Liver (tissue), 9 donors: ENCODE measurements around the gene LRRC55. TPM values are rescaled to one million over a fixed set of nuclear protein-coding genes. Genes with fewer than 3 reads are reported as not detected.
A peak's percentile ranks its signal among the peaks of the same experiment; 100 is the strongest.

Experiments used
- DNase-seq: peaks from one replicate; pipeline ENCODE4 v3.0.0-alpha.2; 2017; ENCODE audit warnings: low spot score
- H3K27ac ChIP-seq, 2 donors: one replicate each; pipeline ENCODE4 v1.7.0; 2013; ENCODE audit warnings: inconsistent platforms in 2 of 2, low read length in 2 of 2, control low read depth in 1 of 2, low read depth in 1 of 2, mild to moderate bottlenecking in 1 of 2
- H3K27me3 ChIP-seq, 4 donors: one replicate each; pipeline versions ENCODE4 v1.6.1 to v1.7.0; 2013; ENCODE audit warnings: low read length in 3 of 4, inconsistent platforms in 1 of 4, mild to moderate bottlenecking in 1 of 4, moderate library complexity in 1 of 4; ENCODE audit not compliant: control insufficient read depth in 4 of 4, insufficient read depth in 4 of 4
- H3K36me3 ChIP-seq, 4 donors: one replicate each; pipeline versions ENCODE4 v1.6.1 to v1.7.0; 2013; ENCODE audit warnings: low read length in 3 of 4, mild to moderate bottlenecking in 3 of 4, low read depth in 1 of 4, moderate library complexity in 1 of 4; ENCODE audit not compliant: control insufficient read depth in 4 of 4, insufficient read depth in 3 of 4
- H3K4me1 ChIP-seq, 4 donors: one replicate each; pipeline versions ENCODE4 v1.6.1 to v1.7.0; 2013; ENCODE audit warnings: low read length in 3 of 4, mild to moderate bottlenecking in 3 of 4, moderate library complexity in 1 of 4; ENCODE audit not compliant: control insufficient read depth in 4 of 4, insufficient read depth in 4 of 4
- H3K4me3 ChIP-seq, 3 donors: one replicate each; pipeline versions ENCODE4 v1.6.1 to v1.7.0; 2013; ENCODE audit warnings: low read length in 3 of 3, control low read depth in 1 of 3, low read depth in 1 of 3, mild to moderate bottlenecking in 1 of 3
- H3K9ac ChIP-seq, 2 donors: one replicate each; pipeline ENCODE4 v1.7.0; 2013; ENCODE audit warnings: low read length in 2 of 2, mild to moderate bottlenecking in 2 of 2, moderate library complexity in 2 of 2, control low read depth in 1 of 2, low read depth in 1 of 2
- H3K9me3 ChIP-seq, 4 donors: one replicate each; pipeline versions ENCODE4 v1.6.1 to v1.7.0; 2013; ENCODE audit warnings: low read length in 3 of 4; ENCODE audit not compliant: control insufficient read depth in 4 of 4
- CTCF ChIP-seq: fragments of 150-350 bp; IDR thresholded peaks from 2 replicates; pipeline ENCODE4 v1.5.1; 2017; ENCODE audit warnings: improper control_type of control experiment, low read depth, low read length; ENCODE audit not compliant: missing input control
- EGR1 ChIP-seq, 2 donors: IDR thresholded peaks; 2 replicates each; pipeline ENCODE4 v1.6.1; 2016 to 2018; ENCODE audit warnings: antibody characterized with exemption in 2 of 2, low read depth in 2 of 2
- FOXA1 ChIP-seq: IDR thresholded peaks from 2 replicates; pipeline ENCODE4 v1.6.1; 2016; ENCODE audit warnings: antibody characterized with exemption
- FOXA2 ChIP-seq: IDR thresholded peaks from 2 replicates; pipeline ENCODE4 v1.6.1; 2016; ENCODE audit warnings: antibody characterized with exemption
- GABPA ChIP-seq, 2 donors: IDR thresholded peaks in 1 of 2; conservative IDR thresholded peaks in 1 of 2; 2 replicates each; pipeline ENCODE4 v1.6.1; 2016; ENCODE audit warnings: antibody characterized with exemption in 2 of 2, mild to moderate bottlenecking in 1 of 2, moderate library complexity in 1 of 2
- HNF4A ChIP-seq, 2 donors: conservative IDR thresholded peaks; 2 replicates each; pipeline ENCODE4 v1.6.1; 2016; ENCODE audit warnings: antibody characterized with exemption in 2 of 2, mild to moderate bottlenecking in 2 of 2
- HNF4G ChIP-seq: IDR thresholded peaks from 2 replicates; pipeline ENCODE4 v1.6.1; 2016; ENCODE audit warnings: antibody characterized with exemption
- JUND ChIP-seq, 2 donors: IDR thresholded peaks; 2 replicates each; pipeline ENCODE4 v1.6.1; 2016; ENCODE audit warnings: antibody characterized with exemption in 2 of 2
- MAX ChIP-seq: IDR thresholded peaks from 2 replicates; pipeline ENCODE4 v1.6.1; 2016; ENCODE audit warnings: antibody characterized with exemption
- NR2F2 ChIP-seq: IDR thresholded peaks from 2 replicates; pipeline ENCODE4 v1.6.1; 2016; ENCODE audit warnings: antibody characterized with exemption
- RAD21 ChIP-seq, 2 donors: IDR thresholded peaks; 2 replicates each; pipeline ENCODE4 v1.6.1; 2016; ENCODE audit warnings: antibody characterized with exemption in 2 of 2, mild to moderate bottlenecking in 2 of 2
- REST ChIP-seq: IDR thresholded peaks from 2 replicates; pipeline ENCODE4 v1.6.1; 2016; ENCODE audit warnings: antibody characterized with exemption, mild to moderate bottlenecking
- RXRA ChIP-seq, 2 donors: IDR thresholded peaks; 2 replicates each; pipeline ENCODE4 v1.6.1; 2017 to 2018; ENCODE audit warnings: antibody characterized with exemption in 2 of 2, mild to moderate bottlenecking in 1 of 2
- SP1 ChIP-seq: IDR thresholded peaks from 2 replicates; pipeline ENCODE4 v1.6.1; 2018; ENCODE audit warnings: antibody characterized with exemption, mild to moderate bottlenecking
- TAF1 ChIP-seq: conservative IDR thresholded peaks from 2 replicates; pipeline ENCODE4 v1.6.1; 2016; ENCODE audit warnings: antibody characterized with exemption, mild to moderate bottlenecking
- YY1 ChIP-seq: IDR thresholded peaks from 2 replicates; pipeline ENCODE4 v1.6.1; 2016; ENCODE audit warnings: antibody characterized with exemption, mild to moderate bottlenecking
- WGBS: extraction: QIAGEN DNeasy Blood & Tissue Kit; methylation state at CpG from one replicate; pipeline ENCODE4 v1.1.7; 2013; 5-methylcytosine and 5-hydroxymethylcytosine counted together
- polyA plus RNA-seq, 2 donors: library from polyadenylated mRNA; stranded (reverse) in 1 of 2; unstranded in 1 of 2; fragments of 200-250 nt in 1 of 2; fragments of >200 nt in 1 of 2; fragmentation: Nextera tagmentation in 1 of 2; extraction: Ambion mirVana in 1 of 2; gene quantifications; one replicate each; pipeline versions ENCODE4 v1.2.1 to v1.2.3, GENCODE V29; 2013 to 2015
- total RNA-seq, 2 donors: library from RNA; depleted of rRNA; stranded (reverse); fragments of >200 nt; gene quantifications; one replicate each; pipeline ENCODE4 v1.2.3, GENCODE V29; 2014
- TF ChIP-seq, protein P1 (sequence below): IDR thresholded peaks from 2 replicates; pipeline ENCODE4 v1.6.1; 2016; ENCODE audit warnings: antibody characterized with exemption
- donor health status: healthy.
- donor health status: healthy.
- donor health status: healthy.
- donor health status: healthy.
- donor health status: healthy.

The LRRC55 gene
- total and polyA plus RNA-seq, 4 donors = under 0.01 to 1.5 (median 0.72) TPM

- H3K9me3 ChIP-seq = no peaks in the 10 kb centered on the region
- TF ChIP-seq EGR1 (IDR thresholded peaks at IDR 0.05; ENCODE audit: low read depth in 2 of 2) = no peak
- TF ChIP-seq FOXA1 = no peak
- TF ChIP-seq HNF4G = no peak
- TF ChIP-seq CTCF = no peak
- no peak for TF ChIP-seq SP1
- TF ChIP-seq FOXA2 = no peak
- TF ChIP-seq RAD21 (IDR thresholded peaks at IDR 0.05) = no peak
- TF ChIP-seq MAX = no peak
- TF ChIP-seq YY1 = no peak
- TF ChIP-seq RXRA (IDR thresholded peaks at IDR 0.05) = no peak
- no peak for TF ChIP-seq TAF1
- TF ChIP-seq JUND (IDR thresholded peaks at IDR 0.05) = no peak
- no peak for TF ChIP-seq REST
- TF ChIP-seq HNF4A (conservative IDR thresholded peaks at IDR 0.05) = no peak
- no peak for TF ChIP-seq NR2F2
- no peak for TF ChIP-seq GABPA (IDR thresholded peaks at IDR 0.05 in 1 of 2, conservative IDR thresholded peaks at IDR 0.05 in 1 of 2)
- H3K9ac ChIP-seq = no peak overlapping the region
- H3K27ac ChIP-seq = no peak overlapping the region
- H3K4me3 ChIP-seq = no peak overlapping the region
- no peak for DNase-seq
- H3K27me3 ChIP-seq = no peaks in the 10 kb centered on the region
- H3K36me3 ChIP-seq = no peaks in the 10 kb centered on the region
- WGBS = 68% methylated on average over 1 of the region's 1 CpG
- peaks cover 13 to 33% (median 27%) of the 10 kb centered on the region in 4 donors for H3K4me1 ChIP-seq
These were observed 57.6 kb downstream of the LRRC55 start for GRCh38 chr11:57239348-57239747.

DNA sequence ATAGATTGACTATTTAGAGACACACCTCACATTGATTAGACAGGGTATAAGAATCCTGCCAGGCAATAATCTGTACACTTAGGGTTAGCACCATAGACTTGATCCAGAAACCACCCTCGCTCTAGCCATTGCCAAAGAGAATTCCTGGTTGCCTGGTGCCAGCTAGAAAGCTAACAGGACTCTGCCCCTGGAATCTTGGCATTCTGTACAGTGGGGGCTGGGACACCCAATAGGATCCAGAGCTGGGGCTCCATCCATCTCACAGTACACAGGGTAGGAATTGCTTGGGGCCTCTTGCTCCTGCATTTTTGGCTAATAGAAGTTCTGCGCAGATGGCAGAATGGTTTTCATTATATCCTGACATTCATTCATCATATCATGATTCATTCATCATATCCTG lies 58.3 kb downstream of the LRRC55 start:
- DNase-seq = no peak
- H3K4me1 ChIP-seq = peaks cover 13 to 33% (median 27%) of the 10 kb centered on the region in 4 donors
- TF ChIP-seq FOXA2 = peak; percentile 17
- TF ChIP-seq MAX = no peak
- TF ChIP-seq JUND (IDR thresholded peaks at IDR 0.05) = peak; percentile 66 to 83
- peak; percentile 31 to 35 for TF ChIP-seq RAD21 (IDR thresholded peaks at IDR 0.05)
- peak in 1 of 2 donors; percentile 2 for TF ChIP-seq GABPA (IDR thresholded peaks at IDR 0.05 in 1 of 2, conservative IDR thresholded peaks at IDR 0.05 in 1 of 2)
- peak; percentile 75 for TF ChIP-seq SP1
- peak; percentile 91 to 93 for TF ChIP-seq HNF4A (conservative IDR thresholded peaks at IDR 0.05)
- TF ChIP-seq HNF4G = peak; percentile 80
- TF ChIP-seq RXRA (IDR thresholded peaks at IDR 0.05) = peak; percentile 33 to 76
- no peak for TF ChIP-seq CTCF
- no peak for TF ChIP-seq TAF1
- no peak for TF ChIP-seq FOXA1
- TF ChIP-seq EGR1 (IDR thresholded peaks at IDR 0.05; ENCODE audit: low read depth in 2 of 2) = peak in 1 of 2 donors; percentile 20
- TF ChIP-seq, protein P1, sequence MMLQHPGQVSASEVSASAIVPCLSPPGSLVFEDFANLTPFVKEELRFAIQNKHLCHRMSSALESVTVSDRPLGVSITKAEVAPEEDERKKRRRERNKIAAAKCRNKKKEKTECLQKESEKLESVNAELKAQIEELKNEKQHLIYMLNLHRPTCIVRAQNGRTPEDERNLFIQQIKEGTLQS = peak; percentile 12
- TF ChIP-seq YY1 = peak; percentile 63
- H3K4me3 ChIP-seq = no peak overlapping the region
- H3K9me3 ChIP-seq = no peaks in the 10 kb centered on the region
- H3K27me3 ChIP-seq = no peaks in the 10 kb centered on the region
- H3K36me3 ChIP-seq = no peaks in the 10 kb centered on the region
- H3K27ac ChIP-seq = no peak overlapping the region
- no peak overlapping the region for H3K9ac ChIP-seq
- 51% methylated on average over 2 of the region's 2 CpGs for WGBS
